ENCODE results near the gene CDH10.

The CDH10 gene

GRCh38 chr5:24668050-24668449, 23.3 kb upstream of the CDH10 start:
- no peaks in the 10 kb centered on the region for H3K4me1 ChIP-seq (ENCODE audit: low read depth, poor library complexity, severe bottlenecking)
- no peaks in the 10 kb centered on the region for H3K79me2 ChIP-seq (ENCODE audit: insufficient read depth, low read depth)
- no peak overlapping the region for H3K4me3 ChIP-seq (IDR thresholded peaks at IDR 0.05; ENCODE audit: insufficient read depth, low read depth, low read length)
- H3K9ac ChIP-seq: no peak overlapping the region
- no peaks in the 10 kb centered on the region for H3K27me3 ChIP-seq (ENCODE audit: insufficient read depth, low read depth)
- H3K36me3 ChIP-seq (ENCODE audit: insufficient read depth): no peaks in the 10 kb centered on the region
- no peaks in the 10 kb centered on the region for H4K20me1 ChIP-seq (ENCODE audit: insufficient read depth)
- H3K4me2 ChIP-seq: no peak overlapping the region
- H2AFZ ChIP-seq (ENCODE audit: low read depth): no peak overlapping the region
- H3K27ac ChIP-seq: no peak overlapping the region
- no peak for TF ChIP-seq CTCF (conservative IDR thresholded peaks at IDR 0.05; ENCODE audit: low read depth, low read length)

DNA sequence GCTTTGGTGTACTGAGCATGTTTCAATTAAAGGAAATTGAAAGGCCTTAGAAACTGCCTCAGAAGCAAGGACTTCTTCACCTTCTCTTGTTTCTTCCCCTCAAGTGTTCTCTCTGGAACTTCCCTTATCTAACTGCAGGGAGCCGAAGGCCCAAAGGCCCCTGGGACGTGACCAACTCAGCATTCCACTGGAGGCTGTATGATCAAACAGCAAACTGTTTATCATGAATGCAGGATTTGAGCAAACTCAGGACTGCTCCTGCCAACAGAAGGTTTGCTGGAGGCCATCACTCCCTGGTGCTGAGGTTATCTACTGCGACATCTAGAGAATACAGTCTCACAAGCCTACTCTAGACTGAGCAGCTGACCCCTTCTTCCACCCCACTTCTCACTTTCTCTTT, 4.8 kb upstream of the CDH10 start:
- Histone ChIP-seq H3K4me3 (IDR thresholded peaks at IDR 0.05; ENCODE audit: insufficient read depth, low read depth, low read length) (no peak overlapping the region), H3K4me2 (no peak overlapping the region), H3K27me3 (ENCODE audit: insufficient read depth, low read depth) (no peaks in the 10 kb centered on the region), H2AFZ (ENCODE audit: low read depth) (no peak overlapping the region), H4K20me1 (ENCODE audit: insufficient read depth) (no peaks in the 10 kb centered on the region), H3K79me2 (ENCODE audit: insufficient read depth, low read depth) (no peaks in the 10 kb centered on the region), H3K27ac (no peak overlapping the region), H3K36me3 (ENCODE audit: insufficient read depth) (no peaks in the 10 kb centered on the region), H3K4me1 (ENCODE audit: low read depth, poor library complexity, severe bottlenecking) (no peaks in the 10 kb centered on the region), H3K9ac (no peak overlapping the region)
- no peak for TF ChIP-seq CTCF (conservative IDR thresholded peaks at IDR 0.05; ENCODE audit: low read depth, low read length)

GRCh38 chr5:24646915-24647314, 2.1 kb upstream of the CDH10 start:
- no peaks in the 10 kb centered on the region for H3K4me1 ChIP-seq (ENCODE audit: low read depth, poor library complexity, severe bottlenecking)
- no peaks in the 10 kb centered on the region for H3K79me2 ChIP-seq (ENCODE audit: insufficient read depth, low read depth)
- no peak overlapping the region for H3K4me2 ChIP-seq
- H3K27ac ChIP-seq: no peak overlapping the region
- no peak overlapping the region for H3K9ac ChIP-seq
- H3K36me3 ChIP-seq (ENCODE audit: insufficient read depth): no peaks in the 10 kb centered on the region
- H3K4me3 ChIP-seq (IDR thresholded peaks at IDR 0.05; ENCODE audit: insufficient read depth, low read depth, low read length): no peak overlapping the region
- no peaks in the 10 kb centered on the region for H4K20me1 ChIP-seq (ENCODE audit: insufficient read depth)
- H2AFZ ChIP-seq (ENCODE audit: low read depth): no peak overlapping the region
- H3K27me3 ChIP-seq (ENCODE audit: insufficient read depth, low read depth): no peaks in the 10 kb centered on the region
- TF ChIP-seq CTCF (conservative IDR thresholded peaks at IDR 0.05; ENCODE audit: low read depth, low read length): no peak

DNA sequence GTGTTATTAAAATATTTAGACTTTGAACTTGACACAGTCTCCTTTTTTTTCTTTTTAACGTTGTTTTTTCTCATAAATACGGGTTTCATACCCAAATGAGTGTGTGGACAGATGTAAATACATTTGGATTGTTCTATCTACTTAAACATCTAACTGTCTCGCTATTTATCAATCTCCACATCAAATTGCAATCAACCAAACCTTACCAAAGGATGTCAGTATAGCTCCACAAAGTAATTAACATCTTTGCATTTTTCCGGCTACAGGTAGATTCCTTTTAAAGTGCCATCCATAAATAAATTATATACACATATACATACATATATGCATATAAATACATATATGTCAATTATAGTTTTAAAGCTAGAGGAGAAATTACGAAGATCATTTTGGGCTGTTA, 705 bp upstream of the CDH10 start:
- no peaks in the 10 kb centered on the region for H3K4me1 ChIP-seq (ENCODE audit: low read depth, poor library complexity, severe bottlenecking)
- H3K4me3 ChIP-seq (IDR thresholded peaks at IDR 0.05; ENCODE audit: insufficient read depth, low read depth, low read length): no peak overlapping the region
- H3K4me2 ChIP-seq: no peak overlapping the region
- no peaks in the 10 kb centered on the region for H3K27me3 ChIP-seq (ENCODE audit: insufficient read depth, low read depth)
- H3K36me3 ChIP-seq (ENCODE audit: insufficient read depth): no peaks in the 10 kb centered on the region
- no peak overlapping the region for H3K27ac ChIP-seq
- no peak for TF ChIP-seq CTCF (conservative IDR thresholded peaks at IDR 0.05; ENCODE audit: low read depth, low read length)
- H4K20me1 ChIP-seq (ENCODE audit: insufficient read depth): no peaks in the 10 kb centered on the region
- H2AFZ ChIP-seq (ENCODE audit: low read depth): no peak overlapping the region
- H3K9ac ChIP-seq: no peak overlapping the region
- H3K79me2 ChIP-seq (ENCODE audit: insufficient read depth, low read depth): no peaks in the 10 kb centered on the region

- no peak for TF ChIP-seq CTCF (conservative IDR thresholded peaks at IDR 0.05; ENCODE audit: low read depth, low read length)
- Histone ChIP-seq H3K79me2 (ENCODE audit: insufficient read depth, low read depth) (no peaks in the 10 kb centered on the region), H3K4me2 (no peak overlapping the region), H3K4me3 (IDR thresholded peaks at IDR 0.05; ENCODE audit: insufficient read depth, low read depth, low read length) (no peak overlapping the region), H3K27ac (no peak overlapping the region), H4K20me1 (ENCODE audit: insufficient read depth) (no peaks in the 10 kb centered on the region), H3K9ac (no peak overlapping the region), H2AFZ (ENCODE audit: low read depth) (no peak overlapping the region), H3K4me1 (ENCODE audit: low read depth, poor library complexity, severe bottlenecking) (no peaks in the 10 kb centered on the region), H3K27me3 (ENCODE audit: insufficient read depth, low read depth) (no peaks in the 10 kb centered on the region), H3K36me3 (ENCODE audit: insufficient read depth) (no peaks in the 10 kb centered on the region)
Observed at GRCh38 chr5:24643880-24644279, 898 bp downstream of the CDH10 start.
